ENCODE measurements around the gene MC4R.

DNA sequence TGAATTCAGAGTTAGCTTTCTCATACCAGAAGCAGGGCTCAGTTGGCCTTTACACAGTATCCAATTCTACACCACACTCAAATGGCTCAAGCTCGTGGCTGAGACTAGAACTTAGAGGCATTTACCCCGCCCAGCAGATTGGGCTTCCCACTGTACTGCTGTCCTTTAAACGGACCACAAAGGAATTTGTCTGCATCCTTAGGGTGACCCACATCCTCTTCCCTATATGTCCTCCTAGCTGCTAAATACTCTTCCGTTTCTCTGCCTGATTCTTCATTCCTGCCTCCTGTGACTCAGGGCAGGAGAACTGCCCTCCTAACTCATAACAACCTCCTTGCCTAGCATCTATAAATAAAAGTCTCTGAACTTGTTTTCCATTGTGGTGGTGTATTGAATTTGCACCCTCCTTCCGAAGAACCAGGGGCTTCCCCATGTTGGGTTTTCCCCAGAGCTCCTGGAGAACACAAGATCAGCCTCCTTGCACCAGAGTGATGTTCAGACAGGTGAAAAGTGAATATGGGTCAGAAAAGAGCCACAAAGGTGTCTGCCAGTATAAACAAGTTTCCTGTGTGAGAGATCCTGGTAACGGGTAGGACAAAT is 32.0 kb upstream of the MC4R start:
- TF ChIP-seq POLR2A (IDR thresholded peaks at IDR 0.05) = no peak
- TF ChIP-seq, protein P1, sequence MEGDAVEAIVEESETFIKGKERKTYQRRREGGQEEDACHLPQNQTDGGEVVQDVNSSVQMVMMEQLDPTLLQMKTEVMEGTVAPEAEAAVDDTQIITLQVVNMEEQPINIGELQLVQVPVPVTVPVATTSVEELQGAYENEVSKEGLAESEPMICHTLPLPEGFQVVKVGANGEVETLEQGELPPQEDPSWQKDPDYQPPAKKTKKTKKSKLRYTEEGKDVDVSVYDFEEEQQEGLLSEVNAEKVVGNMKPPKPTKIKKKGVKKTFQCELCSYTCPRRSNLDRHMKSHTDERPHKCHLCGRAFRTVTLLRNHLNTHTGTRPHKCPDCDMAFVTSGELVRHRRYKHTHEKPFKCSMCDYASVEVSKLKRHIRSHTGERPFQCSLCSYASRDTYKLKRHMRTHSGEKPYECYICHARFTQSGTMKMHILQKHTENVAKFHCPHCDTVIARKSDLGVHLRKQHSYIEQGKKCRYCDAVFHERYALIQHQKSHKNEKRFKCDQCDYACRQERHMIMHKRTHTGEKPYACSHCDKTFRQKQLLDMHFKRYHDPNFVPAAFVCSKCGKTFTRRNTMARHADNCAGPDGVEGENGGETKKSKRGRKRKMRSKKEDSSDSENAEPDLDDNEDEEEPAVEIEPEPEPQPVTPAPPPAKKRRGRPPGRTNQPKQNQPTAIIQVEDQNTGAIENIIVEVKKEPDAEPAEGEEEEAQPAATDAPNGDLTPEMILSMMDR (IDR thresholded peaks at IDR 0.05) = no peak
